SIG-M5 (cell line): ENCODE measurements around the gene GGNBP2.
"Not testable (repeated sequence)": the region's sequence is repeated elsewhere in the genome, so short reads cannot be mapped to it uniquely, and the experiment has no call there.

Source experiments
- DNase-seq: peaks from one replicate; lab custom pipeline; 2025; lab: John Stamatoyannopoulos, UW

GGNBP2 gene, protein sequence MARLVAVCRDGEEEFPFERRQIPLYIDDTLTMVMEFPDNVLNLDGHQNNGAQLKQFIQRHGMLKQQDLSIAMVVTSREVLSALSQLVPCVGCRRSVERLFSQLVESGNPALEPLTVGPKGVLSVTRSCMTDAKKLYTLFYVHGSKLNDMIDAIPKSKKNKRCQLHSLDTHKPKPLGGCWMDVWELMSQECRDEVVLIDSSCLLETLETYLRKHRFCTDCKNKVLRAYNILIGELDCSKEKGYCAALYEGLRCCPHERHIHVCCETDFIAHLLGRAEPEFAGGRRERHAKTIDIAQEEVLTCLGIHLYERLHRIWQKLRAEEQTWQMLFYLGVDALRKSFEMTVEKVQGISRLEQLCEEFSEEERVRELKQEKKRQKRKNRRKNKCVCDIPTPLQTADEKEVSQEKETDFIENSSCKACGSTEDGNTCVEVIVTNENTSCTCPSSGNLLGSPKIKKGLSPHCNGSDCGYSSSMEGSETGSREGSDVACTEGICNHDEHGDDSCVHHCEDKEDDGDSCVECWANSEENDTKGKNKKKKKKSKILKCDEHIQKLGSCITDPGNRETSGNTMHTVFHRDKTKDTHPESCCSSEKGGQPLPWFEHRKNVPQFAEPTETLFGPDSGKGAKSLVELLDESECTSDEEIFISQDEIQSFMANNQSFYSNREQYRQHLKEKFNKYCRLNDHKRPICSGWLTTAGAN

DNA sequence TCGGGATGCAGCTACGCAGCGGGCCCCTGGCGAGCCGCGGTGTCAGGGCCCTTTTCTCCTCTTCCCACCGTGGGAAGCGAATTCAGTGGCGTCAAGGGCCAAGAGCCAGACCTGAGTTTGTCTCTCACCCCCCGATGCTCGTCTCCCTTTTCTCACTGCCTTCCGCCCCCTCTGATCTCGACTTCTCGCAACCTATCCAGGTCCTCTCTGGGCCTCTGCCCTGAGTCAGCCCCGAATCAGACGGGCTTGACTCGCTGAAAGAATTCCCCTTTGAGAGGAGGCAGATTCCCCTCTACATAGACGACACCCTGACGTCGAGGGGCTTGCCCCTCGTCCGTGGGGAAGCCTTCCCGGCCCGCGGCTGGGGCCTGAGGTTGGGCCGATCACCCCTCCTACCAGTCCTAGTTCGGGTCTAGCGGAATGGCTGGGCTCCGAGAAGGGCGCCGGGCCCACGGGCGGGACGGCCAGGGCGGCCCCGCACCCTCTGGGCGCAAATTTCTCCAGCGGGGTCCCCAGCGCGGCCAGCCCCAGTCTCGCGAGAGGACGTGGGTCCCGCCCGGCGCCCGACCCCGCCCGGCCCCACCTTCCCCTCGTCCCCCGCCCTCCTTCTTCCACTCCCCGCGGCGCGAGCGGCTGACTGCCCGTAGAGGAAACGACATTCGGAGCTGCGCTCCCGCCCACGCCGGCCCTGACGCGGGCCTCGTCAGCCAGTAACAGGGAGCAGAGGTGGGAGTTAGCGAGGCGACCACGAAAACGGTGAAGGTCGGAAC is at the start of gene GGNBP2:
GGNBP2 (plus strand) TSS at position 613 of the 770 bp plus-strand sequence. CDS start 806 bp downstream, outside the sequence.
- peak; percentile 27 for DNase-seq

DNA sequence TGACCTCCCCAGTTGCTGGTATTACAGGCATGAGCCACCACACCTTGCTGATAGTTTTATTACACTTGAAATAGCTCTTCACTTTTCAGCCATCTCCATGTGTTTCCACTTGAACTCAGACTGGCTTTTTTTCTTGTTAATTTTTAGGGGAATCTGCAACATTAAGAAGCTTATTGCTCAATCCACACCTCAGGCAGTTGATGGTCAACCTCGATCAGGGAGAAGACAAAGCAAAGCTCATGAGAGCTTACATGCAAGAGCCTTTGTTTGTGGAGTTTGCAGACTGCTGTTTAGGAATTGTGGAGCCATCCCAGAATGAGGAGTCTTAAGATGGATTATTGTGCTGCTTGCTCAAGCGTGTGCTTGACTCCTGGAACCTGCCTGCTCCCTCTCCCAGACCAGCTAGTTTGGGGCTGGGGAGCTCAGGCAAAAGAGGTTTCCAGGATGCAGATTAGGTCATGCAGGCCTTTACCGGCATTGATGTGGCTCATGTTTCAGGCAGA is 49.6 kb upstream of the GGNBP2 start:
- DNase-seq = no peak

DNA sequence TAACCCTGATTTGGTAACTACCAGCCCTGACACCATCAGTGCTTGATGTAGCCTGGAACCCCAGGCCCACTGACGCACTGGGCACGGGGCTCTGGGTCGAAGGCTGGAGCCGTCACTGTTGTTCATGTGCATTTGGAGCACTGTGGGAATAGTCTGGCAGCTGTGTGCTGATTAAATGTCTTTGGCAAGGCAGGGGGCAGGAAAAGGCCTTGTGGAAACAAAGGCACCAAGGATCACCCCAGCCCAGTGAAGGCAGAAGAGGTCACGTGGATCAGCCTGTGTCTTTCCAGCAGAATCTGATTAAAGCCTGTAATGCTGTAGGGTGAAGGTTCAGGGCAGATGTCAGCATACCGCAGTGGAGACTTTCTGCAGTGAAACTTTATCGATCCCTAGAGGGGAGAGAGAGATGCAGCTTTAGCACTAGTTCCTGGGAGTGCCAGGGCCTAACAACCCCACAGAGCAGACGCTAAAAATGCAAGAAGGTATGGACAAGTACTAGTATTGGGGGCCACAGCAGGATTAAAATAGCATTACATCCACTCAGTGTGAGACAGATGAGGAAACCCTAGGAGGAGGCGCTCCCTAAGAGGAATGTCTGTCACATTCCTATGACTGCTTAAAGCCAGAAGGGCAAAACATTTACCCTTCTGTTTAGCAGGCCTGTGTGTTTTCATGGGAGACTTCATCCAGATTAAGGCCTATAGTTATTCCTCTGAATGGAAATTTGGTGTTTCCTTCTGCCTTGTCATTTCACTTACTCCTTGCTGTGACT is 48.5 kb upstream of the GGNBP2 start:
- no peak for DNase-seq

DNA sequence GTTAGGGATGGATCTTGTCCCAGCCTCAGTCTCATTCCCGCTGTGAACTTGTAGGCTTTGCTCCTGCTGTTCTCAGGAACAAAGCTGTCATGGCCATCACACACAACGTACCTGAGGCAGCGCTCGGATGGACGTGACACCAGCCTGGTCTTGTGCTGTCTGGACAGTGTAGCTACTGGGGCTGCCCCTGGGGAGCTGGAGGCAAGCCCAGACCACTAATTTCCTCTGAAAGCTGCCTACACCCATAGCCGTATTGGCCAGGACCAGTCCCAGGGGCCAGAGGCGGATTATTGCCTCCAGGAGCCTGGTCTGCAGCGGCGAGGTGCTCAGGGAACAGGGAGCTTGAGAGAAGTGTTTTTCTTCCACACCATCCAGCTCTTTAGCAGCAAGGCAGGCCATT is 46.6 kb upstream of the GGNBP2 start:
- DNase-seq = no peak

DNA sequence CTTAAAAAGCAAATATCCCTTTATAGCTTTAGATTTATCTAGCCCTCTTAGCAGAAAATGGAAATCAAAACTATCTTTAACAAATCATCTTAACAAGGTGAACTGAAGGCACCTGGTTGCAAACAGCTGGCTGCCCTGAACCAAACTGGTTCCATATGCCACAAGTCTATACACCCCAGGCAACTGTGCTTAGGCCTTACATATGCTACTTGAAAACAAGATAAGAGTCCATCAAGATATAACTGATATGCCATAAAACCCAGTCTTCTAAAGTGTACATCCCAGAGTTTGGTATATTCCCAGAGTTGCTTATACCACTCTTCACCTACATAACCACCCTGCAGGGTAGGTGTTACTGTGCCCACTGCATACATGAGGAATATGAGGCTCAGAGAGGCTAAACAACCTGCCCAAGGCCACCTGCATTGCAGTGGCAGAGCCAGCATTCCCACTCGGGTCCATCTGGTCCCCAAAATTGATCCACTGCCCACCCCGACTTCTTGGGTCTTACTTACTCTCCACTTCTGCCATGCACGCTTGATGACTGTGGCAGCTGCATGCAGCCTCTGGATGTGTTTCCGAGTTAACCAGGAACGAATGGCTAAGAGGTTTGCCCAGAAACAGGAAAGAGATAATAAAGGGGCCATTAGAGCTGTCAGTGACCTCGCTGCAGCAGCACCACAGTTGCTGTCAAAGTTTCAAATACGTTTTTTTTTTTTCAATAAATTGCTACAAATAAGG is 46.0 kb upstream of the GGNBP2 start:
- no peak for DNase-seq

DNA sequence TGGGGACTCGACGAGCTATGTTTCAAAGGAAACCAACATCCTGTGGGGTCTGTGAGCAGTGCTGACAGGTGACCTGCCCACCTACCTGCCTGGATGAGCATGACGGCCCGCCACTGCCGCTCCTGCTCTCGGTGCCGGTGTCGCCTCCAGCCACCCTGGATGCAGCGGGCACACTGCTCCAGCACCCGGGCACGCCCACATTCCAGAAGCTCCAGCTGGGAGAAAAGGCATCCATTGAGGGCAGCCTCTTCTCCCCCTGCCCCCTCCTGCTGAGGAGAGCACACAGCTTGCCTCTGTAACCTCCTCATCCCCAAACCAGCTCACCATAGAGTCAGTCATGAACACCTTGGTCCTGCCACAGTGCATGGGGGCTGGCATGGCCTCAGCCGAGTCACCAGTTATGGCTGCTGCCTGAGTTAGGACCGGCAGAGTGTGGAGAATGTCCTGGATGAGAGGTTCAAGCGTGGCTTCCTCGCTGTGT is 43.9 kb upstream of the GGNBP2 start:
- no peak for DNase-seq

DNA sequence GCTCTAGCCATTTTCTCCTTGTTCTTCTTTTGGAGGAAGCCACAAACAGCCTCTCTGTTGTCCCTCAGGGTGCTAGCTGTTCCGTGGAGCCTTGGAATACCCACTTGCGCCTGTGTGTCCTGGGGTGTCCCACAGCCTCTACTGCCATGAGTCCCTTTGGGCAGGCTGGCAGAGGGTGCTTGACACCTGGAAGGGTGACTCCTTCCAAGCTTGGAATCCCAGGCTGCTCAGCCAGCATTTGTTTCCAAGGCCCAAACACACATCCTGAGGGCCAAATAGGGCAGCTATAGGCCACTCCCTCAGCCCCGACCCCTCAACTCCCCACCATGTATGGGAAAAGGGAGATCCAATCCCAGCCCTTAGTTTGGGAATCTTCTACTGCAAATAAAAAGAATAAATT is 43.4 kb upstream of the GGNBP2 start:
- DNase-seq = no peak

DNA sequence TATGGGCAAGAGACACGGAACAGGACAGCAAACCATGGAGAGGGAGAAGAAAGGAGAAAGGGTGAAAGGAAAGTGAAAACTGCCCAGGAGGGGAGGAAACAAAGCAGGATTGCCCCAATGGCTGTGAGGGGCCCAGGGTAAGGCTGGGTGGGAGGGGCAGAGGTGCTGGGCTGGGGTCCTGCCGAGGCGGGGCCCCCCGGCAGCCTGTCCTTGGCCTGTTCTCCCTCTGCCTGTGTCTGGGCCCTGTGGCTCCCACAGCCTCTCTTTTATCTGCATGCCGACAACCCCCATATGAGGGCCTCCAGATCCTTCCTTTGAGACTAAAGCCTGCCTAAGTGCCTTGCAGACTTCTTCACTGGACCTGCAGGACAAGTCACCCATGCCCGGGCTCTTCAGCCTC is 42.8 kb upstream of the GGNBP2 start:
- DNase-seq = no peak

DNA sequence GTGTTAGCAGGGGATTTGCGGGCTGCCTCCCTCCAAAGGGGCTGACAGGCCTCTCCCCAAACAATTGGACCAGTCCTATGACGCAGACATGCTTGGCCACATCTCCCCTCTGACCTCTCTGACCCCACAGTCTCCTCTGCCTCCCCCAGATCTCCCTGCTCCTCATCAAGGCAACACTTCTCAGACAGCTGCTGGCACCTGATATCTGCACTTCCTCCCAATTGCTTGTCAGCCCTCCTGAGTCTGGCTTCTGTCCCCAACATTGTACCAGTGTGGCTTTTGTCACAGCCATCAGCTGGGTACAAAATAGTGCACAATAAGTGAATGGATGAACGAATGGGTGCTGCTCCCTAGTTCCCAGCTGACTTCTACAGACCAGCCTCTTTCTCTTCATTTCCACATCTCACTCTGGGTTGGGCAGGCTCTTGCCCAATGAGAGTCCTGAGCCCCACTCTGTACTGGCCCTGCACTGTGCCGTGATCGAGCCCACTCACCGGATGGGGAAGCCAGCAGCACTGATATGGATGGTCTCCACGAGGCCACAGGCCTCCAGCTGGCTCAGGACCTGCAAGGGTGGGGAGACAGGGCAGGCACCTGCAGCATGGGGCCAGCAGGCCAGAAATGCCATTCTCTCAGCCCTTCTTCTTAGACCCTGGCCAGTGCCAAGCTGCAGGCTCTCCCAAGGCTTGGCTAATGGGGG is 41.1 kb upstream of the GGNBP2 start:
- DNase-seq = no peak

DNA sequence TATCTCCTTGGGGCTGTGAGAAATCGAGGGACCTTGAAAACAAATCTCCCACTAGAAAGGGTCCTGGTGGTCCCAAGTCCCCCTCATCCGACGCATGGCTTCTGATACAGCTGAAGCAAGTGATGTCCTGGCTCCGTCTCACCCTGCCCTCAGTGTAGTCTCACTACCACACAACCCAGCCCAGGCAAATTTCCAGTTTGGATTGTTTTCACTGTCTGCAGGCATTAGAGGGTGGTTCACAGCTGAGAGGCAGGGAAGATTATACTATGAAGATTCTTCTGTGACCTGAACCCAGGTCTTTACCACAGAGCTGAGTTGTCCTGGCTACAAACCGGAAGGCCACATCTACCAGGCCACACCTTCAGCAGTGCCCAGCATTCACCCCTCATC is 40.6 kb upstream of the GGNBP2 start:
- DNase-seq = no peak

DNA sequence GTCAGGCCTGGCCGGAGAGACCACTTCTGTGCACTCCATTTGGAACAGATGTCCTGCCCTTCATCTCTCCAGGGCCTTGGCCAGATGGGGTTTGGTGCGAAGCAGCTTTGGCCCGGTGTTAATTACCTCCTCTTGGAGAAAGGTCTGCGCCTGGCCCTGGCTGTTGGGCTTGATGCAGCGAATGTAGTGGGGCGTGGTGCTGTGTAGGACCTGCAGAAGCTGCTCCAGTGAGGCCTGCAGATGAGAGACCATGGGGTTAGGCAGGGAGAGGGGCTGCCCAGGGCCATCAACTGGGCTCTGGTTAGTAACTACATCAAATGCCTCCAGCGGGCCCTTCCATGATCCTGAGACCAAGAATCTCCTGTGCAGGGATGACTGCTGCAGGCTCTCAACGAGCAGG is 39.5 kb upstream of the GGNBP2 start:
- DNase-seq = no peak

DNA sequence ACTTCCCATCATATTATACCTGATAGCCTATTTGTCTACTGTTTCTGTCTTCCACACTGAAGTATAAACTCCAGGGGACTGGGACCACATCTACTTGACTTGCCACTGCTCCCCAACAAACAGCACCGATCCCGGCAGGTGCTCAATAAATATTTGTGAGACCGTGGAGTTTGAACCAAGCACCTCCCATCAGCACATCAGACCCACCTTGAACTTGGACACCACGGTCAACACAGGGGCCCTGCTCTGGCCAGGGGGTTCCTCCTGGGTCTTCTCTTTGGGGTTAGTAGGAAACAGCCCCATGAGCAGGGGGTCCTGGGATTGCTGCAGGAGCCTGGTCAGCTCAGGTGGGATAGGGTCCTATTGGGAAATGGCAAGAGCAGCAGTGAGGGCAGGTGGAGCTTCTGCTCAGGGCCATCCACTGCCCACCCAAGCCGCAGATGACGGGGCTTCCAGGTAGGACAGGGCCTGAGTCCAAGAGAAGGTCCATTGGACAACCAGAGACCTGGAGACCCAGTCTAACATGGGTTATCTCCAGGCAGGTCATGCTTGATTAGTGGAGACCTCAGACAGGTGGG is 38.4 kb upstream of the GGNBP2 start:
- DNase-seq = no peak

DNA sequence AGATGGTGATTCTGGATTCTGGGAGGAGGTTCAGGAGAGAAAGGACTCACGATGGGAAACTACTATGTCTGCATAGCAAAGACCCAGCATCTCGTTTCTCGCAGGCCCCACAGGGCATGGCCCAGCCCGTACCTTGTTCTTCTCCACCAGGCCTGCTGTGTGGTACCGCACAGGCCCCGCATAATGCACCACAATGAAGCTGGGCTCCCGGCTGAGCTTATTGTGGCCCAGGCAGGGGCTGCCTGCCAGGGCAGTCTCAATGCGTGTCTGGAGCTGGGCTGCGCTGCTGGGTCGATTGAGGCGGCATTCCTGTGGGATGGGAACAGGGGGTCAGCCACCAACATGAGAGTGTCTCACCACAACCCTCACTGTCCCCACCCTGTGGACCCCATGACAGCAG is 37.9 kb upstream of the GGNBP2 start:
- no peak for DNase-seq

DNA sequence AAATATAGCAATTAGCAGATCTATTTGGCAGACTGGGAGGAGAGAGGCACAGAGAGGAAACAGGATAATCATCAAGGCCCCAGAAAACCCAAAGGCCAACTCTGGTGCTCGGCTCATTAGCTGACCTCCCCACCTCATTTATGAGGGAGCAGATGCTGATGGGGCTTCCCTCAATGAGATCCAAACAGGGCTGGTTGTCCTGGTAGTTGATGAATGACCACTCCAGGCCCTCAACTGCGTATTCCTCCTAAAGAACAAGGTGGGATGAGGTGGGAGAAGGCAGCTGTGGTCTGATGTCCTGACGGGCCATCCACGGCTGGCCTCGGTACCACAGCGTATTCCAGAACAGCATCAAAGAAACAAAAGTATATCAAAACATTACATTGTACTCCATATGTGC is 37.5 kb upstream of the GGNBP2 start:
- DNase-seq = no peak

DNA sequence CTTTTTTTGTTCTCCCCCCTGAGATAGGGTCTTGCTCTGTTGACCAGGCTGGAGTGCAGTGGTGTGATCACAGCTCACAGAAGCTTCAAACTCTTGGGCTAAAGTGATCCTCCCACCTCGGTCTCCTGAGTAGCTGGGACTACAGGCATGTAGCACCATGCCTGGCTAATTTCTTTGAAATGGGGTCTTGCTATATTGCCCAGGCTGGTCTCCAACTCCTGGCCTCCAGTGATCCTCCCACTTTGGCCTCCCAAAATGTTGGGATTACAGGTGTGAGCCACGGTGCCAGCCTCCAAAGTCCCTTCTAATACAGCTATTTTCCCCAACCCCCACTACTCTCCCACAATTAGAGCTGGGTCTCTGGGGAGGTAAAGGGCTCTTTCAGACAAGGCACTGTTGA is 36.3 kb upstream of the GGNBP2 start:
- DNase-seq = not testable (repeated sequence)

DNA sequence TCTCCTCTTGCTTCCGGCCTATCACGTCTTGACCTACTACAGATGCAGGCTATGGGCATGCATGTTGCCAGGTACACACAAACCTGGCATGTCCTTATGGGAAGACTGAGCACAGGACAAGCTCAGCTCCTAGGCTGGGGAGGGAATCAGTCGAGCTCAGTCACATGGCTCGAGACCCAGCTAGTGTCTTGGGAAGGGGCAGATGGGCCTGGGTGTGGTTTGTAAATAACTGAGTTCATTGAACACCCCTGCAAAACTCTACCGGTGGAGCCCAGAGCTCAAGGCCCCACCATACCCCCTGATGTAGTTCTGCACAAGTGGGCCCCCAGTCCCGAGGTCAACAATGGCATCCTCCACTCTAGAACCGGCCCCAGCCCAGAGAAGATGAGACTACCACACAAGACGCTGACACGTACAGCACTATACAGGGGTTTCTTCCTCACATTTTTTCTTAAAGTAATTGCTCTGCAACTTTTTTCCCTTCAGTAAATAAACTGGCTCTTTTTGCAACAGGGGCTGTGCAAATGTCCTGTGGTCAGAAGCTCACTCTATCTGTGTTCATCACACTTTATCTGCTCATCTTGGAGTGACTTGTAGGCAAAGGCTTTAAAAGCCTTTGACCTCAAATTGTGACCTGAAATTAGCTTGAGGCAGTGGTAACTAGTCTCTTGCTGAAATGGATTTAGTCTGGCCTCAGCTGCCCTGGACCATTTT is 35.3 kb upstream of the GGNBP2 start:
- DNase-seq = no peak

DNA sequence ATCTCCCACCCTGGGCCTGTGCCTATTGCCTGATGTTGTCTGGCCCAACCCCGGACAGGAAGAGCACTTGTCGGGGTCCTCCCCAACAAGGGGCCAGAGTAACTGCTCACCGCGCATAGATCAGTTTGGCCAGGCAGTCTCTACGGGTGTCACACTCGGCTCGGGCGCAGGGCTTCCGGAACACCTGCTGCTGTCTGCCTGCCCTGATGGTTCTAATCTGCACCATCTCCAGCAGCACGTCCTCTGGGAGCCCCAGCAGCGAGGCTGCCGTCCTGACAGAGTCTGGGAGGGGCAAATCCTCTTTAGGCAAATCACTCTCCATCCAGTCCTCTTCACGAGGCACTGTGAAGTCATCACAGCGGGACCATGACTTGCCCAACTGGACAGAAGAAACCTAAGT is 34.1 kb upstream of the GGNBP2 start:
- DNase-seq = no peak

DNA sequence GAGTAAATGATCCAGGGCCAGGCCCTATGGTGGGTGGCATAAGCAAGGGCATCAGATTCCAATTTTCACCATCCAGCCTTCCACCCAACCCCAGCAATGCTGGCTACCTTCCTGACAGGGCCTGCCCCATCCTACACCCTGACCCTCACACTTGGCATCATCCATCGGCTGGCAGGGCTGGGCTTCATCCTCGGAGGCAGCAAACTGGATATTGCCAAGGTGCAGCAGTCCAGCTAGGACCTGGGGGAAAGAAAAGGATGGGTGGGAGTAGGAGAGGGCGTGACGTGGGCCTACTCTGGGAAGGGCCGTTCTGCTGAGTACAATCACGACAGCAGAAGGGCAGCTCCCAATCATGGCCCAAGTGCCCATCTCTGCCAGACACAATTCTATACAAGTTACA is 33.5 kb upstream of the GGNBP2 start:
- no peak for DNase-seq

DNA sequence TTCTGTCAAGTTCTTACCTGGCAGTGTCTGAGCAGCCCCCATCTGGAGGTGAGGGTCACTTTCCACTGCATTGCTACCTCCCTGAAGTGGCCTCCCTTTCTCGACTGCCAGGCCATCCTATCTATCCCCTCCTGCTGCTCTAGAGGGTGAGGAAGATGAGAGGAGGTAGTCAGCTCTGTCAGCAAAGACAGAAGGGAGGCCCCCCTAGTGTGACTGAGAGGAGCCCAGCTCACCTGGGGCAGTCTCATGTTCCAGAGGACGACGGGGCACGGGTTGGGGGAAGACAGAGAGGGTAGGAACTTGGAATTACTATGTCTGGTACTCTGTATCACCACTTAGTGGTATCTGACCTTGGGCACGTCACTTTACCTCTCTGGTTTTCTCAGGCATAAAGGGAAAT is 32.1 kb upstream of the GGNBP2 start:
- no peak for DNase-seq
